HG03565 (cell line): ENCODE results near the gene IL3RA.
"Not testable (repeated sequence)": the region's sequence is repeated elsewhere in the genome, so short reads cannot be mapped to it uniquely, and the experiment has no call there.

ENCODE experiments used
- ATAC-seq: cut with Tn5 transposase; IDR thresholded peaks from one replicate; pipeline ENCODE4 v1.9.1; 2021; ENCODE audit warnings: mild to moderate bottlenecking, moderate library complexity; ENCODE audit not compliant: unreplicated experiment

Gene IL3RA

GRCh38 chrX:1397441-1398270, 61.1 kb downstream of the IL3RA start:
- ATAC-seq: no peak

- no peak for ATAC-seq
Measured at GRCh38 chrX:1398431-1399340, 62.1 kb downstream of the IL3RA start.

GRCh38 chrX:1400049-1400448, 63.5 kb downstream of the IL3RA start:
- ATAC-seq: no peak

GRCh38 chrX:1400742-1401471, 64.3 kb downstream of the IL3RA start:
- no peak for ATAC-seq

GRCh38 chrX:1401611-1402430, 65.2 kb downstream of the IL3RA start:
- ATAC-seq: no peak

- ATAC-seq: no peak
Measured at GRCh38 chrX:1403228-1403627, 66.6 kb downstream of the IL3RA start.

- ATAC-seq: not testable (repeated sequence)
Measured at GRCh38 chrX:1403867-1404266, 67.3 kb downstream of the IL3RA start.

- ATAC-seq: not testable (repeated sequence)
Measured at GRCh38 chrX:1405769-1406168, 69.2 kb downstream of the IL3RA start.

- ATAC-seq: no peak
Measured at GRCh38 chrX:1407035-1407434, 70.5 kb downstream of the IL3RA start.

GRCh38 chrX:1411326-1411725, 74.7 kb downstream of the IL3RA start:
- no peak for ATAC-seq

- no peak for ATAC-seq
Measured at GRCh38 chrX:1412551-1413161, 76.1 kb downstream of the IL3RA start.

GRCh38 chrX:1416327-1416784, 79.8 kb downstream of the IL3RA start:
- ATAC-seq: no peak

- no peak for ATAC-seq
Measured at GRCh38 chrX:1416965-1417760, 80.6 kb downstream of the IL3RA start.

GRCh38 chrX:1417921-1418771, 81.6 kb downstream of the IL3RA start:
- no peak for ATAC-seq

- ATAC-seq: no peak
Measured at GRCh38 chrX:1418901-1419544, 82.4 kb downstream of the IL3RA start.

- no peak for ATAC-seq
Measured at GRCh38 chrX:1419545-1420355, 83.2 kb downstream of the IL3RA start.

GRCh38 chrX:1420371-1420770, 83.8 kb downstream of the IL3RA start:
- ATAC-seq: no peak
